GM21619 (cell line): Measurements from ENCODE around the gene SCGB3A1.

Source experiments
- ATAC-seq: cut with Tn5 transposase; IDR thresholded peaks from one replicate; pipeline ENCODE4 v1.9.1; 2021; ENCODE audit not compliant: unreplicated experiment

SCGB3A1 gene

DNA sequence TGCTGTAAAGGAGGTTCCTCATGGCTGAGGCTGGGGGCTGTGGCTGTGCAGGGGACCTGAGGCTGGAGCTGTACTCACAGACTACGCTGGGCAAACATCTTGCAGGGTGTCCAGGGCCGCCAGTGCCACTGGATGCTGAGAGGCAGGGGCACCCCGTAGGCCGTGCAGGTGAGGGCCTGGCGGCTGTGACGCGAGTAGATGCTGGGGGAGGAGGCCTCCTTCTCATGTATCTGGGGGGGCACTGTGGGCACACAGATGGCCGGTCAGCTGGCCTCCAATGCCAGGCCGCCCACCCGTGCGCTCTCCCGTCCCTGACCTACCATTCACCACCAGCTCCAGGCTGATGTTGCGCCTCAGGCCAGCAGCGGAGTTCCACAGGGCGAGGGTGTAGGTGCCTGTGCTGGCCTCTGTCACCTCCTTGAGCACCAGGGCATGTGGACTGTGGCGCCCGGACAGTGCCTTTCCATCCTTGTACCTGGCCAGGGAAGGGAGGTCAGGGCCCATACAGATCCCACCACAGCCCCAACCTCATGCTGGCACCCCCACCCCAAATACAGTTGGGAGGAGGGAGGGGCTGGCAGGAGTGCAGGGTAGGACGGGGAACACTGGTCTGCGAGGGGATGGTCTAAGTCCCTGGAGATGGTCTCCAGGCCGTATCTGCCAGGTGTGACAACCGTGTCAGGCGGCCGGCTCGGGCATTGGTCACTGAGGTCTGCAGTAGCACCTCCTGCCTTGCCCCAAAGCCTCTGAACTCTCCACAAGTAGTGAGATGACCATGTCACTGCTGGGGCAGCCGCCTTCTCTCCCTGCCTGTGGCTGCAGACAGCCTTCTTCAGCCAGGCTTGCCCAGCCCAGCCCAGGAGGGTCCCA lies 34.7 kb upstream of the SCGB3A1 start:
- no peak for ATAC-seq

DNA sequence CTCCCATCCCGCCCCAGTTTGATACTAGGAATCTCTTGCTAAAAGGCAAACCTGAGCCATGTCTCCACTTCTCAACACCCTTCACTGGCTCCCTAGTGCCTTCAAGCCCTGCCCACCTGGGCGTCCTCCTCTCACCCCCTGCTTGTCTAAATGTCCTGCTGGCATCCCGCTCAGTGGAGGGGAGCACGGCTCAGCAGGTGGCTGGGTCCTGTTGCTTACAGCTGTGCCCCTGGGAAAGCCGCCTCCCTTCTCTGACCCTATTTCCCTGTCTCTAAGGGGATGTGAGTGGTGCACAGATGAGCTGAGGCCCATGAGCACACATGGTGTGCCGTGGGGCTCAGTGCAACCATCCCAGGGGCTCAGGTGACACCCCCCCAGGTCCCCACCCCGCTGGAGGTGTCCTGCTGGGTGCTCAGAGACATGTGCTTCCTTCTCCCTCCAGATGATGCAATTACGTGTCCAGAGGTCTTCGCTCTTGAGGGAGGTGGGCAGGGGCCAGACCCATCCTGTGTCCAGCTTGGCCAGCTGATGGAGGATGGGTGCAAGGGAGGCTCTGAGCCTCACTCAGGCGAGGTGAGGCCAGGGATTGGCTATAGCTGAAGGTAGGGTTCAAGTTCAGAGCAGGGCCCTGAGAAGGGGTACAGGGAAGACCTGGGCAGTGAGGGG lies 34.0 kb upstream of the SCGB3A1 start:
- ATAC-seq = no peak

- no peak for ATAC-seq
Observed at GRCh38 chr5:180624587-180624986, 33.3 kb upstream of the SCGB3A1 start.

DNA sequence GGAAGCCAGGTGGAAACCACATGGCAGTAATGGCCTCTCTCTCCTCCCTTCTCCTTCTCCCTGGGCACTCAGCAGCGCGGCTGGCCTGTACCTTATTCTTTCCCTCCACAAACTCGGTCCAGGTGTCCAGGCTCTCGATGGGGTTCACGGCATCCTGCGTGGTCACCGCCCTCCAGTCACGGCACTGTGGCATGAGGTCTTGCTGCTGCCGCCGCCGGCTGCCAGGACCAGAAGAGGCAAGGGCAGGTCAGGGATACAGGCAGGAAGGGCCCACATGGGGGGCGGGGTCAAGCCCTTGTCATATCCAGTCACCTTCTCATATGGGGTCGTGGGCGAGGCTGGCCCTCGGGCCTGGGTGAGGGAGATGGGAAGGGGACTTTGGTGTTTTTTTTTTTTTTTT lies 32.5 kb upstream of the SCGB3A1 start:
- ATAC-seq = no peak

DNA sequence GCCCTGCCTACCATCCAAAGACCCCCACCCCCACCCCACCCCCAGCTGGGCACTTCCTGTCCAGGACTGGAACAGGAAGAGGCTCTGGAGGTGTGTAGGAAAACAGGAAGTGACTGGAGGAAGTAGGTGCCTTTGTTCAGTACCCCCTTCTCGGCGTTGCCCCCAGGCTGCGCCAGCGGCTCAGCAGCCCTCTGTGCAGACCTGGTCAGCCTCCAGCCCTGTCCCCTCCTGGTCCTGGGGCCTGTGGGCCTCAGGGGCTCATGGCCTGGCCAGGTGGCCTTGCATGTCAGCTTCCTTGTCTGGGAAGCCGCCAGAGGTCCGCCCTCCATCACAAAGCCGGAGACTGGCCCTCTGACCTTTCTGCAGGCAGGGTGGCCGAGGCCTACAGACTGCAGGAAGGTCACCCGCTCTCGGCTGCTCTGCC lies 32.1 kb upstream of the SCGB3A1 start:
- ATAC-seq = no peak

DNA sequence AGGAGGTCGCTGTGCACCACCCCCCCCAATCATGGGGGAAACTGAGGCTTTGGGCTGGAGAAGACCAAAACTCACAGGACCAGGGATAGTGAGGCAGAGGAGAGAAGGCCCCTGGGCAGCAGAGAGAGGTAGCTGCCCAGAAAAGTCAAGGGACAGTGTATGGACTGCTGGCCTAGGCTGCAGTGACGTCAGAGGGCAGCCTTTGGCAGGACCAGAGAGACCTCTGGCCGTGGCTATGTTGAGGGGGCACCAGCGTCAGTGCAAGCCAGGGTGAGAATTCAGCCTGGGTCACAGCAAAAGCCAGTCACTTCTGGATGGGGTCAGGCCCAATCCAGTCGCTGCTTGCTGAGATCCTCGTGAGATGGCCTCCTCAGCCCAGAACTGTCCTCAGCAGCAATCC lies 31.6 kb upstream of the SCGB3A1 start:
- ATAC-seq = no peak

GRCh38 chr5:180621311-180621710 lies 30.0 kb upstream of the SCGB3A1 start:
- ATAC-seq = no peak

- ATAC-seq = no peak
Observed at GRCh38 chr5:180620014-180620413, 28.7 kb upstream of the SCGB3A1 start.

- no peak for ATAC-seq
Observed at GRCh38 chr5:180619563-180619915, 28.2 kb upstream of the SCGB3A1 start.

- ATAC-seq = peak; percentile 62
Observed at GRCh38 chr5:180618829-180619562, 27.7 kb upstream of the SCGB3A1 start.

- ATAC-seq = no peak
Observed at GRCh38 chr5:180618487-180618828, 27.2 kb upstream of the SCGB3A1 start.

- ATAC-seq = no peak
Observed at GRCh38 chr5:180613814-180614188, 22.5 kb upstream of the SCGB3A1 start.

DNA sequence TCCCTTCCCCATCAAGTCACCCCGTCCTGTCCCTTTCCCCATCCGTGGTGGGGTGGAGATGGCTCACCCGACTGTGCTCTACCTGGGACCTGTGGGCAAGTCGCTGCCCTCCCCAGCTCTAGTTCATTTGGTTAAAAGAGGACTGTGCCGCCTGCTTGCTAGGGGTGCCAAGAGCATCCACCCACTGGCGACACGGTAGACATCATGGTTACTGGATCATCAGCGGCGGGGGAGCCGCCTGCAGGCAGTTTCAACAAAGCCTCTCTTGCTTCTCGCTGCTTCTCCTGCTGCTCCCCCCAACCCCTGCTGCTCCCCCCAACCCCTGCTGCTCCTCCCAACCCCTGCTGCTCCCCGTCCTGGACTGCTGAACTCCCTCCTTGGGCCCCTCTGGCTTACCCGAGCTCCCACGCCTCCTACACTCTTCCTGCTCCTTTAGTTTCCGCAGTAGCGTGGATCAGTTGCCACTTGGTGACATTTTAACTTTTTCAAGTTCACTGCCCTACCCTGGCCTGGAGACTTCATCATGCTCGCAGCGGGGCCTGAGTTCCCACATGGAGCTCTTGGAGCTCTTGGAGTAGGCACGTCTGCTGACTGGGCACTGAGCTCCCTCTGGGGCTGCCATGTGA lies 22.0 kb upstream of the SCGB3A1 start:
- ATAC-seq = no peak

DNA sequence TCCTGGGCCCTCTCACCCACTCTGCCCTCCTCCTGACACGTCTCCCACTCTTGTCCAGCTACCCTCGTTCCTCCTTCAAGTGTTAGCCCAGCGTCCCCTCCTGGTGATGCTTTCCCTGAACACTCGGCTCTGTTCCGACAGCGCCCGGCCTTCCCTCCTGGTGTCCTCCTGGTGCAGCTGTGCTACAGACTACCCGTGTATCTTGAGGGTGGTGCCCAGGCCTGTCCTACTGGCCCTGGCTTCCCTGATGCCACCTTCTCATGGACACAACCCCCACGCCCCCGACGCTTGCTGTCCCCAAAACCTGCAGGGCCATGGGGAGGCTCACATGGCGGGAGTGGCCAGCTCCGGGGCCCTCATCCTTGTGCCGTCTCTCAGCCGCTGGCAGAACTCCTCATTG lies 21.4 kb upstream of the SCGB3A1 start:
- no peak for ATAC-seq

- ATAC-seq = no peak
Observed at GRCh38 chr5:180611140-180611850, 20.0 kb upstream of the SCGB3A1 start.

- no peak for ATAC-seq
Observed at GRCh38 chr5:180609817-180610550, 18.7 kb upstream of the SCGB3A1 start.

GRCh38 chr5:180609386-180609785 lies 18.1 kb upstream of the SCGB3A1 start:
- no peak for ATAC-seq

- no peak for ATAC-seq
Observed at GRCh38 chr5:180608572-180609310, 17.4 kb upstream of the SCGB3A1 start.

DNA sequence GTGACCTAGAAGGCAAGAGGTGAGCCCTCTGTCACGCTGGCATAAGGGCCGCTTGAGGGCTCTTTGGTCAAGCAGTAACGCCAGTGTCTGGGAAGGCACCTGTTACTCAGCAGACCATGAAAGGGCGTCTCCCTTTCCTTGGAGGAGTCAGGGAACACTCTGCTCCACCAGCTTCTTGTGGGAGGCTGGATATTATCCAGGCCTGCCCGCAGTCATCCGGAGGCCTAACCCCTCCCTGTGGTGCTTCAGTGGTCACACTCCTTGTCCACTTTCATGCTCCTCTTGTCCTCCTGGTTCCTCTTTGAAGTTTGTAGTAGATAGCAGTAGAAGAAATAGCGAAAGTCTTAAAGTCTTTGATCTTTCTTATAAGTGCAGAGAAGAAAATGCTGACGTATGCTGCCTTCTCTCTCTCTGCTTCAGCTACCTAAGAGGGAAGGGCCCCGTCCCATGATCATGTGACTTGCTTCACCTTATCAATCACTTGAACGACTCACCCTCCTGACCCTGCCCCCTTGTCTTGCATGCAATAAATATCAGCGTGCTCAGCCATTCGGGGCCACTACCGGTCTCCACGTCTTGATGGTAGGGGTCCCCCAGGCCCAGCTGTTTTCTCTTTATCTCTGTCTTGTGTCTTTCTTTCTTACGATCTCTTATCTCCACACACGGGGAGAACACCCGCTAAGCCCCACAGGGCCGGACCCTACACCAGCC lies 16.7 kb upstream of the SCGB3A1 start:
- ATAC-seq = no peak
